HG02973 (cell line): ENCODE data around the gene CYP17A1.
"Not testable (repeated sequence)": the region's sequence is repeated elsewhere in the genome, so short reads cannot be mapped to it uniquely, and the experiment has no call there.

Experiments used
- ATAC-seq: cut with Tn5 transposase; IDR thresholded peaks from one replicate; pipeline ENCODE4 v1.9.1; 2021; ENCODE audit warnings: moderate library complexity; ENCODE audit not compliant: unreplicated experiment

Gene CYP17A1, protein sequence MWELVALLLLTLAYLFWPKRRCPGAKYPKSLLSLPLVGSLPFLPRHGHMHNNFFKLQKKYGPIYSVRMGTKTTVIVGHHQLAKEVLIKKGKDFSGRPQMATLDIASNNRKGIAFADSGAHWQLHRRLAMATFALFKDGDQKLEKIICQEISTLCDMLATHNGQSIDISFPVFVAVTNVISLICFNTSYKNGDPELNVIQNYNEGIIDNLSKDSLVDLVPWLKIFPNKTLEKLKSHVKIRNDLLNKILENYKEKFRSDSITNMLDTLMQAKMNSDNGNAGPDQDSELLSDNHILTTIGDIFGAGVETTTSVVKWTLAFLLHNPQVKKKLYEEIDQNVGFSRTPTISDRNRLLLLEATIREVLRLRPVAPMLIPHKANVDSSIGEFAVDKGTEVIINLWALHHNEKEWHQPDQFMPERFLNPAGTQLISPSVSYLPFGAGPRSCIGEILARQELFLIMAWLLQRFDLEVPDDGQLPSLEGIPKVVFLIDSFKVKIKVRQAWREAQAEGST

DNA sequence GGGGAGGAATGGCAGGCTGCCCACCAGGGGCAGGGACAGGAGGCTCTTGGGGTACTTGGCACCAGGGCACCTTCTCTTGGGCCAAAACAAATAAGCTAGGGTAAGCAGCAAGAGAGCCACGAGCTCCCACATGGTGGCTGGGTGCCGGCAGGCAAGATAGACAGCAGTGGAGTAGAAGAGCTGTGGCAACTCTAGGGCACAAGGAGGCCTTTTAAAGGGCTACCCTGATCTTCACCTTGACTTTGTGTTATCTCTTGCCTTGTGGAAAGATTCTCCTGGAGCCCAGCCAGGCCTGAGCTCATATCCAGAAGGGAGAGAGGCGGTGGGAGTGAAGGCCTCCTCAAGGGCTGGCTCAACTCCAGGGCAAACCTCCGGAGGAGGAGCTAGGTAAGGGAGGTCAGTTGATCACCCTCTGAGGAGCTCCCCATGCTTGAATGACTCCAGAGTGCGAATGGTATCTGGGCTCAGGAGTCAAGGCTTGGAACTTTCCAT lies at the start of gene CYP17A1:
CYP17A1 (minus strand) TSS at position 184 of the 492 bp plus-strand sequence; CDS start at position 132, 52 bp downstream.
- ATAC-seq: no peak

- no peak for ATAC-seq
Measured at GRCh38 chr10:102880256-102880655, 43.0 kb upstream of the CYP17A1 start.

- no peak for ATAC-seq
Measured at GRCh38 chr10:102878629-102879028, 41.4 kb upstream of the CYP17A1 start.

DNA sequence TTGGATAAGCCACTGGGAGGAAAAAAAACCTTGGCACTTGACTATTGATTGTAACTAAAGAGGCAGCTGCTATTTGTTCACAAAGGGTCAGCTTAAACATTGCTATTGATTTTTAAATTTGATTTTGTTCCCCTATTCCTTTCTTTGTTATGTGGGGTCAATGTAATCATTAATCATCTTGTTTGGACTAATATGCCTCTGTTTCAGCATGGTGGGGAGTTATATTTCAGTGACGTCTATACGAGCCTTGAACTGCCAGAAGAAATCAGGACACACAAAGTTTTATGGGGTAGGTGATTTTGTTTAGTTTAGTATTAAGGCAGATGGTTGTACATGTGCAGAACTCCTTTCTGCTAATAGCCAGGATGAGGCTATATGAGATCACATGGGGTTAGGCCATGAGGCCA lies 39.5 kb upstream of the CYP17A1 start:
- ATAC-seq: no peak

DNA sequence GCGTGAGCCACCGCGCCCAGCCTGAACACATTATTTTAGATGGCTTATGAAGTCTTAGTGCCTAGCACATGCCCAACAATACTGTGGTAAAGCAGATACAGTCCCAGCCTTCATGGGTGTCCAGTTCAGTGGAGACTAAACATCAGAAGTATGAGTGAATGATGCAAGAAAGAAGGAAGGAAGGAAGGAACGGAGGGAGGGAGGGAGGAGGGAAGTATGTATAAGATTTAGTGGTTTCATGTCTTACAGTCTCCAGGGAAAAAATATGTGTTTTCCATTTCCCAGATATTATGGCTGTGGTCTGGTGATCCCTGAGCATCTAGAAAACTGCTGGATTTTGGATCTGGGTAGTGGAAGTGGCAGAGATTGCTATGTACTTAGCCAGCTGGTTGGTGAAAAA lies 35.0 kb upstream of the CYP17A1 start:
- ATAC-seq: no peak

- ATAC-seq: no peak
Measured at GRCh38 chr10:102870221-102870620, 33.0 kb upstream of the CYP17A1 start.

GRCh38 chr10:102869258-102870198 lies 32.3 kb upstream of the CYP17A1 start, which contains the start of gene AS3MT:
Gene AS3MT (plus strand): TSS chr10:102869470. CDS start chr10:102869593, 123 bp downstream.
- ATAC-seq: no peak

DNA sequence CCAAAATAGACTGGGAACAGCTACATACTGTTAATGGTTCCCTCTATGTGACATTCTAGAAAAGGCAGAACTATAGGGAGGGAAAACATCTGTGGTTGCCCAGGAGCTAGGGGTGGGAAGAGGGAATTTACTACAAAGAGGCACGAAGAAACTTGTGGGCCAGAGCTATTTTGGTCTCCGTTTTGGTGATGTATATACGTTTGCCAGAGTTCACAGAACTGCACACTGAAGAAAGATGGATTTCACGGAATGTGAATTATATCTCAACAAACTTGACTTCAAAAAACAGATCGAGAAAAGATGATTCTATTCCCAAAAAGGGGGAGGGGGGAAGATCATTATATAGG lies 31.7 kb upstream of the CYP17A1 start:
- ATAC-seq: no peak

- ATAC-seq: no peak
Measured at GRCh38 chr10:102865620-102866019, 28.4 kb upstream of the CYP17A1 start.

GRCh38 chr10:102863660-102864059 lies 26.4 kb upstream of the CYP17A1 start:
- ATAC-seq: no peak

DNA sequence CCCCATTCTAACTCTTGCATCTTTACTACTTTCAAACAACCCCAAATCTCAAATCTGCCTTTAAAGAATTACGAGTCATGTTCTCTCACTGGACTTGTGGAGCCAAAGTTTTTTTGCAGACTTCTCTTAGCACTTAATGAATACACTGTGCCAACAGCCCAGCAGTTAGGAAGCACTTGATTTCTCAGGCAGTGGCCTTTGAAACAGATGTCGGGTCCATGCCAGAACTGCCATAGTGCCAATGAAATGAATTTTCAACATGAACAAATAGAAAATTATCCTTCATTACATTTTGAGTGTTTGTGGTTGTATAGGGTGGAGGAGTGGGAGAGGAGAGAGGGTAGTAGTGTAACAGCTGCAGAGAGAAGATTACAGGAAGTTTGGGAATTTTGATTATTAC lies 22.7 kb upstream of the CYP17A1 start:
- ATAC-seq: no peak

GRCh38 chr10:102856758-102857424 lies 19.7 kb upstream of the CYP17A1 start:
- no peak for ATAC-seq

GRCh38 chr10:102855731-102856436 lies 18.7 kb upstream of the CYP17A1 start:
- ATAC-seq: not testable (repeated sequence)

DNA sequence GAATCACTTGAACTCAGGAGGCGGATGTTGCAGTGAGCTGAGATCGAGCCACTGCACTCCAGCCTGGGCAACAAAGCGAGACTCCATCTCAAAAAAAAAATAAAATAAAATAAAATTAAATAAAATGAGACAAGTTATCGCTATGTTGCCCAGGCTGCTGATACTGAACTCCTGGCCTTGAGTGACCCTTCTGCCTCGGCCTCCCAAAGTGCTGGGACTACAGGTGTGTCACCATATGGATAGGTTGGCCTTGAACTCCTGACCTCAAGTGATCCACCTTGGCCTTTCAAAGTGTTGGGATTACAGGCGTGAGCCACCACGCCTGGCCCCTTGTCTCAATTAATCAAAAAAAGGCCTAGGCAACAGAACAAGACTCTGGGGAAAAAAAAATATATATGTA lies 16.0 kb upstream of the CYP17A1 start:
- ATAC-seq: not testable (repeated sequence)

DNA sequence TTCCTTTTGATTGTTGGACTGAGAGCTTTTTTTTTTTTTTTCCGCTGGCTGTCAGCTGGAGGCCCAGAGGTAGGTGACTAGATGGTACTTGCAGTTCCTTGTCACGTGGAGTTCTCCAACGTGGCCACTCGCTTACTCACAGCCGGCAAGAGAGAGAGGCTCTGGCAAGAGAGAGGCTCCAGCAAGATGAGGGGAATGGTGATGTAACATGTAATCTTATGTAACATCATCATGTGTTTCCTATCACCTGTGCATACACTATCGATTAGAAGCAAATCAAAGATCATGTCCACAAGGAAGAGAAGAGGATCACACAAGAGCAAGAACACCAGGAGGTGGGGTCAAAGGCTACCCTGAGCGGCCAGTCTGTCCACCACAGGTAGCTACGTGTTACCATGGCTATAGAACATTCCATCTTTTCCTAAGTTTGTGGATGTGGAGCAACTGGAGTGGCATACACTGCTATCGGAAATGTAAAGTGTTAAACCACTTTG lies 12.9 kb upstream of the CYP17A1 start:
- ATAC-seq: no peak

GRCh38 chr10:102845352-102845902 lies 8.2 kb upstream of the CYP17A1 start:
- no peak for ATAC-seq

DNA sequence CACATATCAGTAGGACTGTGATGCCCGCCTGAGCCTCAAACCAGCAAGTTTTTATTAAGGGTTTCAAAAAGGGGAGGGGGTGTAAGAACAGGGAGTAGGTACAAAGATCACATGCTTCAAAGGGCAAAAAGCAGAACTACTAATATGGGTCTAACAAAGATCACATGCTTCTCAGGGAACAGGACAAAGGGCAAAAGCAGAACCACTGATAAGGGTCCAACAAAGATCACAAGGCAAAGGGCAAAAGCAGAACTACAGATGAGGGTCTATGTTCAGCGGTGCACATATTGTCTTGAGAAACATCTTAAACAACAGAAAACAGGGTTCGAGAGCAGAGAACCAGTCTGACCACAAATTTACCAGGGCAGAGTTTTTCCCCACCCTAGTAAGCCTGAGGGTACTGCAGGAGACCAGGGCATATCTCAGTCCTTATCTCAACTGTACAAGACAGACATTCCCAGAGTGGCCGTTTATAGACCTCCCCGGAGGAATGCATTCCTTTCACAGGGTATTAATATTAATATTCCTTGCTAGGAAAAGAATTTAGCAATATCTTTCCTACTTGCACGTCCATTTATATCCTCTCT lies 7.1 kb upstream of the CYP17A1 start:
- not testable (repeated sequence) for ATAC-seq

DNA sequence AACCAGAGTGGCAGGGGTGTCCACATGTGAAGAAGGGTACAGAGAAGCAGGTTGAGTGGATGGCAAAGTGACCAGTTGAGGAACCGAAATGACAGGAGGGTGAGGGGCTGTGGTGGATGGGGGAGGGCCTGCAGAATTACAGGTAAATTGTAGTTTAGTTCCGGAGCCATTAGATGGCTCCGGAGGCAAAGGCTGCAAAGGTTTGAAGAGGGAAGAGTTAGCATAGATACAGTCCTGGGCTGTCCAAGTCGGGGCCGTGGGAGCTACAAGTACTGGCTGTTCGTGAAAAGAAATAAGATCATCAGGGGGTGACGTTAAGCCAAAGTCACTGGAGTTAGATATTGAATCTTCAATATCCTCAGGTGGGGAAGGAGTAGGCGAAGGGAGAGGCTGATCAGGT lies 5.9 kb upstream of the CYP17A1 start:
- ATAC-seq: not testable (repeated sequence)

DNA sequence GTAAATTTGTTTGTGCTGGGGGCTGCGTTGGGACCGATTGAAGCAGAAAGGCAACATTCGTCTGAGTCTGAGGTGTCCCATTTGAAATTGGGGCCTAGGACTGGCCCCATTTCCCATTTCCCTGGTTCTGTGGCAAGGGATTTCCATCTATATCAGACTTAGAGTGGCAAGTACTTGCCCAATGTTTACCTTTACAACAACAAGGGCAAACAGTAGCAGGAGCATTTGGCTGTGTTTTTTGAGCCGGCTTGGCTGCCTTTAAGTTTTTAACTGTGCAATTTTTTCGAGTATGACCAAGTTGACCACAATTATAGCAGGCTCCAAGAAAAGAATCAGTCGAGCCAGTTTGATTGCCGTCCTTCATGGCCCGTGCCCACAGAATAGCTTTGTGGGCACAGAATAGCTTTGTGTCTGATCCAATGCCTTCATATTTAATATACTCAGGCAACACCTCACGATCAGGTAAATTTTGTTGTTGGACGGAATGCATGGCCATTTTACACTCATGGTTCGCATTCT lies 4.7 kb upstream of the CYP17A1 start:
- ATAC-seq: no peak
